CD4-positive, alpha-beta T cell (primary cell): Measurements from ENCODE around the gene GMNC. TPM values are rescaled to one million over a fixed set of nuclear protein-coding genes. Genes with fewer than 3 reads are reported as not detected.
A peak's percentile ranks its signal among the peaks of the same experiment; 100 is the strongest.

Source experiments
- ATAC-seq: fragments of 200-7000 bp; cut with Tn5 transposase; one replicate; pipeline ENCODE4 v1.10.0; 2022; ENCODE audit warnings: mild to moderate bottlenecking; ENCODE audit not compliant: poor library complexity
- CTCF ChIA-PET: fragments of 350-600 bp; sonication (Branson Sonifier 250); formaldehyde crosslinking; loops from one replicate; lab custom pipeline; 2021; ENCODE audit warnings: antibody characterized with exemption, inconsistent platforms; lab: Charles Lee
- POLR2A ChIA-PET: fragments of 350-600 bp; sonication (Branson Sonifier 250); formaldehyde crosslinking; loops from one replicate; lab custom pipeline; 2021; ENCODE audit warnings: antibody characterized with exemption, inconsistent platforms; lab: Charles Lee
- DNase-seq, 14 experiments: peaks; one replicate each; pipeline ENCODE4 v3.0.0-alpha.2; 2013 to 2020; ENCODE audit warnings: mixed read lengths in 2 of 14
- H3K27ac ChIP-seq, 2 donors: one replicate each; pipeline versions ENCODE4 v1.5.1 to v1.7.0; 2013; ENCODE audit warnings: low read length in 2 of 2, low read depth in 1 of 2, mild to moderate bottlenecking in 1 of 2
- H3K27me3 ChIP-seq, 2 experiments: 1 replicate in 1 of 2; 2 replicates in 1 of 2; pipeline versions ENCODE4 v1.6.1 to v1.7.0; 2013; ENCODE audit warnings: low read length in 2 of 2, control low read depth in 1 of 2, mild to moderate bottlenecking in 1 of 2, moderate library complexity in 1 of 2; ENCODE audit not compliant: insufficient read depth in 2 of 2, control insufficient read depth in 1 of 2
- H3K36me3 ChIP-seq: one replicate; pipeline ENCODE4 v1.6.1; 2013; ENCODE audit warnings: low read length, control low read depth; ENCODE audit not compliant: insufficient read depth
- H3K4me1 ChIP-seq: one replicate; pipeline ENCODE4 v1.6.1; 2013; ENCODE audit warnings: low read length, control low read depth; ENCODE audit not compliant: insufficient read depth
- H3K4me3 ChIP-seq: one replicate; pipeline ENCODE4 v1.5.1; 2013; ENCODE audit warnings: mild to moderate bottlenecking, low read length, moderate library complexity
- H3K9me3 ChIP-seq, 2 experiments: 1 replicate in 1 of 2; 2 replicates in 1 of 2; pipeline versions ENCODE4 v1.6.1 to v1.7.0; 2013; ENCODE audit warnings: low read length in 2 of 2, mild to moderate bottlenecking in 2 of 2, control low read depth in 1 of 2, moderate library complexity in 1 of 2; ENCODE audit not compliant: control insufficient read depth in 1 of 2, insufficient read depth in 1 of 2
- H3K27ac Mint-ChIP-seq: one replicate; pipeline ENCODE4 v1.8.0; 2020; ENCODE audit warnings: mixed read lengths
- H3K27me3 Mint-ChIP-seq: one replicate; pipeline ENCODE4 v1.8.0; 2021; ENCODE audit warnings: mixed read lengths
- H3K36me3 Mint-ChIP-seq: one replicate; pipeline ENCODE4 v1.8.0; 2021; ENCODE audit warnings: low read depth, mixed read lengths
- H3K4me1 Mint-ChIP-seq: one replicate; pipeline ENCODE4 v1.8.0; 2021; ENCODE audit warnings: low read depth, mixed read lengths
- H3K4me3 Mint-ChIP-seq: one replicate; pipeline ENCODE4 v1.8.0; 2020; ENCODE audit warnings: mild to moderate bottlenecking, mixed read lengths
- H3K9me3 Mint-ChIP-seq: one replicate; pipeline ENCODE4 v1.8.0; 2020; ENCODE audit warnings: mixed read lengths
- CTCF ChIP-seq: fragments of 200-600 bp; IDR thresholded peaks from one replicate; pipeline ENCODE4 v1.8.0; 2022; ENCODE audit warnings: antibody characterized with exemption, mild to moderate bottlenecking
- intact Hi-C, 2 experiments: fragments of 100-400 bp; cut with DNase I in 1 of 2; cut with micrococcal nuclease in 1 of 2; formaldehyde crosslinking; loops; one replicate each; pipeline versions ENCODE4 v1.15.1 to v1.9.0; 2023 to 2025; cut with DNase I, micrococcal nuclease
- polyA plus RNA-seq, 2 donors: library from polyadenylated mRNA; unstranded; fragments of 120-200 nt; gene quantifications; one replicate each; pipeline ENCODE4 v1.2.1, GENCODE V29; 2013
- total RNA-seq, 174 experiments: library from RNA in 2 of 174; stranded (reverse) in 2 of 174; gene quantifications; one replicate each; pipeline ENCODE4 v1.2.3 and lab custom pipeline; 2021 to 2026

GMNC gene
- total RNA-seq (not detected), total RNA-seq (lab: John Stamatoyannopoulos, UW) (0 to 0.06 (median 0) reads per million in 172 experiments)
- not detected for polyA plus RNA-seq (2013, experiment 1 of 2)
- polyA plus RNA-seq (2013, experiment 2 of 2) = not detected

GRCh38 chr3:190862209-190863118, at the start of gene GMNC:
Gene GMNC (minus strand): TSS chr3:190862694. CDS start chr3:190862615, 79 bp downstream.
- Mint-ChIP-seq H3K27me3 (peaks cover 80% of the 10 kb centered on the region), H3K9me3 (no peaks in the 10 kb centered on the region), H3K4me3 (peak within 1 kb of the TSS; percentile 40), H3K36me3 (no peaks in the 10 kb centered on the region), H3K4me1 (peaks cover 12% of the 10 kb centered on the region), H3K27ac (no peak within 1 kb of the TSS)
- peak; percentile 56 for ATAC-seq
- peaks cover 5% of the 10 kb centered on the region for H3K4me1 ChIP-seq
- CTCF ChIA-PET = no interaction called here
- no peak for TF ChIP-seq CTCF
- peaks cover 17 to 44% of the 10 kb centered on the region in 2 experiments for H3K27me3 ChIP-seq
- H3K4me3 ChIP-seq = peak within 1 kb of the TSS; percentile 19
- no peak within 1 kb of the TSS for H3K27ac ChIP-seq
- intact Hi-C loops = no loop called here
- H3K9me3 ChIP-seq = peaks cover 0 to 5% of the 10 kb centered on the region in 2 experiments
- no peaks in the 10 kb centered on the region for H3K36me3 ChIP-seq
- POLR2A ChIA-PET = no interaction called here
- peak in 4 of 14 experiments; percentile 10 to 43 (median 32) for DNase-seq

GRCh38 chr3:190911382-190911781, 48.9 kb upstream of the GMNC start:
- H3K4me1 Mint-ChIP-seq = no peaks in the 10 kb centered on the region
- ATAC-seq (no peak), DNase-seq (no peak)
- no peak overlapping the region for H3K4me3 Mint-ChIP-seq
- intact Hi-C loops = no loop called here
- POLR2A ChIA-PET = no interaction called here
- Histone ChIP-seq H3K9me3 (no peaks in the 10 kb centered on the region), H3K4me1 (no peaks in the 10 kb centered on the region), H3K36me3 (no peaks in the 10 kb centered on the region), H3K4me3 (no peak overlapping the region), H3K27me3 (no peaks in the 10 kb centered on the region), H3K27ac (no peak overlapping the region)
- no peak for TF ChIP-seq CTCF
- peaks cover 5% of the 10 kb centered on the region for H3K9me3 Mint-ChIP-seq
- H3K27me3 Mint-ChIP-seq = no peaks in the 10 kb centered on the region
- CTCF ChIA-PET = no interaction called here
- H3K36me3 Mint-ChIP-seq = no peaks in the 10 kb centered on the region
- H3K27ac Mint-ChIP-seq = no peak overlapping the region

- no peak overlapping the region for H3K4me3 ChIP-seq
- Mint-ChIP-seq H3K4me1 (no peaks in the 10 kb centered on the region), H3K4me3 (no peak overlapping the region), H3K9me3 (peaks cover 8% of the 10 kb centered on the region), H3K27me3 (no peaks in the 10 kb centered on the region), H3K36me3 (no peaks in the 10 kb centered on the region), H3K27ac (no peak overlapping the region)
- no peaks in the 10 kb centered on the region for H3K9me3 ChIP-seq
- ChIA-PET POLR2A (no interaction called here), CTCF (no interaction called here)
- no peak for TF ChIP-seq CTCF
- no peak overlapping the region for H3K27ac ChIP-seq
- intact Hi-C loops = no loop called here
- no peaks in the 10 kb centered on the region for H3K4me1 ChIP-seq
- H3K27me3 ChIP-seq = no peaks in the 10 kb centered on the region
- no peak for DNase-seq
- no peak for ATAC-seq
- no peaks in the 10 kb centered on the region for H3K36me3 ChIP-seq
These were observed 47.4 kb upstream of the GMNC start for GRCh38 chr3:190909908-190910307.
